CD4-positive, alpha-beta T cell (primary cell): ENCODE results near the gene SERPINE3. TPM values are rescaled to one million over a fixed set of nuclear protein-coding genes. Genes with fewer than 3 reads are reported as not detected.

Experiments used
- ATAC-seq: fragments of 200-7000 bp; cut with Tn5 transposase; one replicate; pipeline ENCODE4 v1.10.0; 2022; ENCODE audit warnings: mild to moderate bottlenecking; ENCODE audit not compliant: poor library complexity
- CTCF ChIA-PET: fragments of 350-600 bp; sonication (Branson Sonifier 250); formaldehyde crosslinking; loops from one replicate; lab custom pipeline; 2021; ENCODE audit warnings: antibody characterized with exemption, inconsistent platforms; lab: Charles Lee
- POLR2A ChIA-PET: fragments of 350-600 bp; sonication (Branson Sonifier 250); formaldehyde crosslinking; loops from one replicate; lab custom pipeline; 2021; ENCODE audit warnings: antibody characterized with exemption, inconsistent platforms; lab: Charles Lee
- DNase-seq, 14 experiments: peaks; one replicate each; pipeline ENCODE4 v3.0.0-alpha.2; 2013 to 2020; ENCODE audit warnings: mixed read lengths in 2 of 14
- H3K27ac ChIP-seq, 2 donors: one replicate each; pipeline versions ENCODE4 v1.5.1 to v1.7.0; 2013; ENCODE audit warnings: low read length in 2 of 2, low read depth in 1 of 2, mild to moderate bottlenecking in 1 of 2
- H3K27me3 ChIP-seq, 2 experiments: 1 replicate in 1 of 2; 2 replicates in 1 of 2; pipeline versions ENCODE4 v1.6.1 to v1.7.0; 2013; ENCODE audit warnings: low read length in 2 of 2, control low read depth in 1 of 2, mild to moderate bottlenecking in 1 of 2, moderate library complexity in 1 of 2; ENCODE audit not compliant: insufficient read depth in 2 of 2, control insufficient read depth in 1 of 2
- H3K36me3 ChIP-seq: one replicate; pipeline ENCODE4 v1.6.1; 2013; ENCODE audit warnings: low read length, control low read depth; ENCODE audit not compliant: insufficient read depth
- H3K4me1 ChIP-seq: one replicate; pipeline ENCODE4 v1.6.1; 2013; ENCODE audit warnings: low read length, control low read depth; ENCODE audit not compliant: insufficient read depth
- H3K4me3 ChIP-seq: one replicate; pipeline ENCODE4 v1.5.1; 2013; ENCODE audit warnings: mild to moderate bottlenecking, low read length, moderate library complexity
- H3K9me3 ChIP-seq, 2 experiments: 1 replicate in 1 of 2; 2 replicates in 1 of 2; pipeline versions ENCODE4 v1.6.1 to v1.7.0; 2013; ENCODE audit warnings: low read length in 2 of 2, mild to moderate bottlenecking in 2 of 2, control low read depth in 1 of 2, moderate library complexity in 1 of 2; ENCODE audit not compliant: control insufficient read depth in 1 of 2, insufficient read depth in 1 of 2
- H3K27ac Mint-ChIP-seq: one replicate; pipeline ENCODE4 v1.8.0; 2020; ENCODE audit warnings: mixed read lengths
- H3K27me3 Mint-ChIP-seq: one replicate; pipeline ENCODE4 v1.8.0; 2021; ENCODE audit warnings: mixed read lengths
- H3K36me3 Mint-ChIP-seq: one replicate; pipeline ENCODE4 v1.8.0; 2021; ENCODE audit warnings: low read depth, mixed read lengths
- H3K4me1 Mint-ChIP-seq: one replicate; pipeline ENCODE4 v1.8.0; 2021; ENCODE audit warnings: low read depth, mixed read lengths
- H3K4me3 Mint-ChIP-seq: one replicate; pipeline ENCODE4 v1.8.0; 2020; ENCODE audit warnings: mild to moderate bottlenecking, mixed read lengths
- H3K9me3 Mint-ChIP-seq: one replicate; pipeline ENCODE4 v1.8.0; 2020; ENCODE audit warnings: mixed read lengths
- intact Hi-C, 2 experiments: fragments of 100-400 bp; cut with DNase I in 1 of 2; cut with micrococcal nuclease in 1 of 2; formaldehyde crosslinking; loops; one replicate each; pipeline versions ENCODE4 v1.15.1 to v1.9.0; 2023 to 2025; cut with DNase I, micrococcal nuclease
- total RNA-seq, 174 experiments: library from RNA in 2 of 174; stranded (reverse) in 2 of 174; gene quantifications; one replicate each; pipeline ENCODE4 v1.2.3 and lab custom pipeline; 2021 to 2026
- TF ChIP-seq, protein P1 (sequence below): fragments of 200-600 bp; IDR thresholded peaks from one replicate; pipeline ENCODE4 v1.8.0; 2022; ENCODE audit warnings: antibody characterized with exemption, mild to moderate bottlenecking

SERPINE3 gene
- total RNA-seq, 2 experiments from 2014 or later = not detected

DNA sequence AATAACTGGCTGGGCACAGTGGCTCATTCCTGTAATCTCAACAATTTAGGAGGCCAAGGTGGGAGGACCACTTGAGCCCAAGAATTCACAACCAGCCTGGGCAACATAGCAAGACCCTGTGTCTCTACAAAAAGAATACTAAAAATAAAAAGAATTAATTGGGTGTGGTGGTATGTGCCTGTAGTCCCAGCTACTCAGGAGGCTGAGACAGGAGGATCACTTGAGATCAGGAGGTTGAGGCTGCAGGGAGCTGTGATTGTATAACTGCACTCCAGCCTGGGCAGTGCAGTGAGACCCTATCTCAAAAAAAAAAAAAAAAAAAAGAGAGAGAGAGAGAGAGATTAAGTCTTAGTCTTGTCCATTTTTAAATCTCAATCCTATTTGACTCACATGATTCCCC is 35.6 kb upstream of the SERPINE3 start:
- Mint-ChIP-seq H3K4me3 (no peak overlapping the region), H3K36me3 (no peaks in the 10 kb centered on the region), H3K27me3 (peaks cover 6% of the 10 kb centered on the region), H3K4me1 (no peaks in the 10 kb centered on the region), H3K9me3 (no peaks in the 10 kb centered on the region), H3K27ac (no peak overlapping the region)
- no peak for DNase-seq
- H3K9me3 ChIP-seq = no peaks in the 10 kb centered on the region
- no peaks in the 10 kb centered on the region for H3K4me1 ChIP-seq
- ATAC-seq = no peak
- TF ChIP-seq, protein P1, sequence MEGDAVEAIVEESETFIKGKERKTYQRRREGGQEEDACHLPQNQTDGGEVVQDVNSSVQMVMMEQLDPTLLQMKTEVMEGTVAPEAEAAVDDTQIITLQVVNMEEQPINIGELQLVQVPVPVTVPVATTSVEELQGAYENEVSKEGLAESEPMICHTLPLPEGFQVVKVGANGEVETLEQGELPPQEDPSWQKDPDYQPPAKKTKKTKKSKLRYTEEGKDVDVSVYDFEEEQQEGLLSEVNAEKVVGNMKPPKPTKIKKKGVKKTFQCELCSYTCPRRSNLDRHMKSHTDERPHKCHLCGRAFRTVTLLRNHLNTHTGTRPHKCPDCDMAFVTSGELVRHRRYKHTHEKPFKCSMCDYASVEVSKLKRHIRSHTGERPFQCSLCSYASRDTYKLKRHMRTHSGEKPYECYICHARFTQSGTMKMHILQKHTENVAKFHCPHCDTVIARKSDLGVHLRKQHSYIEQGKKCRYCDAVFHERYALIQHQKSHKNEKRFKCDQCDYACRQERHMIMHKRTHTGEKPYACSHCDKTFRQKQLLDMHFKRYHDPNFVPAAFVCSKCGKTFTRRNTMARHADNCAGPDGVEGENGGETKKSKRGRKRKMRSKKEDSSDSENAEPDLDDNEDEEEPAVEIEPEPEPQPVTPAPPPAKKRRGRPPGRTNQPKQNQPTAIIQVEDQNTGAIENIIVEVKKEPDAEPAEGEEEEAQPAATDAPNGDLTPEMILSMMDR = no peak
- CTCF ChIA-PET = no interaction called here
- H3K4me3 ChIP-seq = no peak overlapping the region
- H3K27ac ChIP-seq = no peak overlapping the region
- no peaks in the 10 kb centered on the region for H3K36me3 ChIP-seq
- POLR2A ChIA-PET = no interaction called here
- intact Hi-C loops = no loop called here
- no peaks in the 10 kb centered on the region for H3K27me3 ChIP-seq

DNA sequence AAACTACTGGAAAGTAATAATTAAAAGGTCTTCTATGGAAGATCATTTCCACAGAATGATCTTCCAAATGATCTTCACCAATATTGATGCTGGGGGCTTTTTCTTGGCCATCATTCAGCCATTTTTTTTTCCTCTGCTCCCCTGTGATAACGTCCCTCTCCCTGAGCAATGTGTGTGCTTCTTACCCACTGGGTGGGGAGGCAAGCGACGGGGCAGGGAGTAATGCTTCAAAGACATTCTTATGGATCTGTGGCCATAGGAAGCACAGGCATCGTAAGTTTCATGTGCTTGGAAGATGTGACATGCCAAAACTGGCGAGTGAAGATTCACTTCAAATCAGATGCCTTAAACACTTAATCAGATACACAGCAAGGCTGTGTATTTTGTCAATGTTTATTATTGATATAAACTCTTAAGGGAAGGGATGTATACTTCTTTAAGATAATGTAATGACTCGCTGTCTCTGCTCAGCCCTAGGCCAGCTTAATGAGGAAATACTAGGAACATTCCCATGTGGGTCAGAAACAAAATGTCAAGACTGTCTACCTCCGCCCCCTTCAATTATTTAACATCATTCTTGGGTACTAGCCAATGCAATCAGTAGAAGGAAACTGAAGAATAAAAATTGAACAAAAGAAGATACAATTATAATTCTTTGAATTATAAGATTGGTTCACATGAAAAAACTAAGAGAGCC is 34.1 kb upstream of the SERPINE3 start:
- DNase-seq = no peak
- H3K9me3 Mint-ChIP-seq = no peaks in the 10 kb centered on the region
- CTCF ChIA-PET = interaction anchor here (1.2 kb wide), 1 partner anchor 19 kb away, joined by 3 read pairs; no protein-coding TSS in a partner anchor

DNA sequence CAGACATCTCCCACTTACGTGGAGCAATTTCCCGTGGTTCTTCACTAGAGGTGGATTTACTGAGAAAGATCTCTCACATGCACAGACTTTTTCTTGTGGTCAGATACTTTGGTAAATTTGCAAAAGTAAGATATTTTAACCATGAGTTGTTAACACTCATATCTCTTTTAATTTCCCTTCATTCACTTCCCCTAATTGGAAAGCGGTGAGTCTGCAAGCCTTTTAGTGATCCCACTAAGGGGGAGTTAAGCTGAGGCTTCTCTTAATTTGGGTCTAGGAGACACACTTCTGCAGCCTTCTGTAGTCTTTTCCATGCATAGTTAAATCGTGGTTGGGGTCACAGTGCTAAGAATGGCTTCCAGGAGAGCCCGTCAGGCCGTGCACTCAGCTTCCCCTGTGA is 30.7 kb upstream of the SERPINE3 start:
- intact Hi-C loops = no loop called here
- POLR2A ChIA-PET = no interaction called here
- TF ChIP-seq, protein P1 = no peak
- Mint-ChIP-seq H3K27me3 (no peaks in the 10 kb centered on the region), H3K4me3 (no peak overlapping the region), H3K4me1 (no peaks in the 10 kb centered on the region), H3K27ac (no peak overlapping the region), H3K9me3 (no peaks in the 10 kb centered on the region), H3K36me3 (no peaks in the 10 kb centered on the region)
- CTCF ChIA-PET = no interaction called here
- Histone ChIP-seq H3K27ac (no peak overlapping the region), H3K27me3 (peaks cover 0 to 7% of the 10 kb centered on the region in 2 experiments), H3K4me3 (no peak overlapping the region), H3K4me1 (no peaks in the 10 kb centered on the region), H3K36me3 (no peaks in the 10 kb centered on the region), H3K9me3 (no peaks in the 10 kb centered on the region)
- ATAC-seq (no peak), DNase-seq (no peak)

More for the DNA sequence above, 34.1 kb upstream of the SERPINE3 start:
- H3K27ac Mint-ChIP-seq = no peak overlapping the region
- Histone ChIP-seq H3K27ac (no peak overlapping the region), H3K9me3 (no peaks in the 10 kb centered on the region), H3K4me3 (no peak overlapping the region), H3K36me3 (no peaks in the 10 kb centered on the region), H3K4me1 (no peaks in the 10 kb centered on the region), H3K27me3 (no peaks in the 10 kb centered on the region)
- POLR2A ChIA-PET = no interaction called here
- intact Hi-C loops = no loop called here
- H3K4me3 Mint-ChIP-seq = no peak overlapping the region
- H3K36me3 Mint-ChIP-seq = no peaks in the 10 kb centered on the region
- H3K27me3 Mint-ChIP-seq = peaks cover 6% of the 10 kb centered on the region
- no peaks in the 10 kb centered on the region for H3K4me1 Mint-ChIP-seq
- TF ChIP-seq, protein P1 = no peak
- no peak for ATAC-seq
